Measurements from ENCODE around the gene SOX21. TPM values are rescaled to one million over a fixed set of nuclear protein-coding genes. Genes with fewer than 3 reads are reported as not detected.

Gene SOX21
- not detected for total RNA-seq

DNA sequence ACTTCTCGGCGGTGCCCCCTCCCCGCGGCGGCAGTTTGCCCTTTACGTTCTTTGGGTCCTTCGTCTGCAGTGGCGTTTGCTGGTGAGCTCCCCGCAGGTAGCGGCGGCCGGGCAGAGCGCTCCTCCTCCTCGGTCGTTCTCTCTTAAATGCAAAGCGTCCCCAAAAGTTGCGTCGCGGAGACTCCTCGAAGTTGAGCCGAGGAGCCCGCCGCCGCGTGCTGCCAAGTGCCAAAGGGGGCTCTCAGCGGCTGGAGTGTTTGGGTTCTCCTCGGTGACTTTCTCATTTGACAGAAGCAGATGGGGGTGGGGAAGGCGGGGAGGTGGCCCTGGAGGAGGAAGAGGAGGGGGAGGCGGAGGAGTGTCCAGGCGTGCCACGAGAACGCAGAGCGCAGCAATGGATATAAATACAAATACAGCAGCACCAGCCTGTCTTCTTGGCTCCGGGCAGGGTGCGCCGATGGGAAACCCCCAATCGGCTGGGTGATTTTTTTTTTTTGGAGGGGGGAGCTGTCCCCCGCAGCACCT lies at the start of gene SOX21:
TSS of gene SOX21 (minus strand) at position 259 of the 525 bp plus-strand sequence. CDS start 496 bp downstream, outside the sequence.
- peak within 1 kb of the TSS; percentile 20 to 57 (median 35) for H3K4me3 ChIP-seq
- H3K4me1 ChIP-seq = peaks cover 3 to 15% of the 10 kb centered on the region in 2 donors
- DNase-seq (ENCODE audit: low spot score in 2 of 2) = no peak
- H3K9me3 ChIP-seq = no peaks in the 10 kb centered on the region
- intact Hi-C loops (cut with DNase I; ENCODE audit: low total_unique reads) = no loop called here
- peaks cover 3 to 60% of the 10 kb centered on the region in 2 donors for H3K27me3 ChIP-seq
- H3K36me3 ChIP-seq = no peaks in the 10 kb centered on the region
- no peak within 1 kb of the TSS for H3K27ac ChIP-seq
- no peak for TF ChIP-seq POLR2AphosphoS5 (IDR thresholded peaks at IDR 0.05)
- no peak for TF ChIP-seq POLR2A (IDR thresholded peaks at IDR 0.05)
- TF ChIP-seq, protein P1, sequence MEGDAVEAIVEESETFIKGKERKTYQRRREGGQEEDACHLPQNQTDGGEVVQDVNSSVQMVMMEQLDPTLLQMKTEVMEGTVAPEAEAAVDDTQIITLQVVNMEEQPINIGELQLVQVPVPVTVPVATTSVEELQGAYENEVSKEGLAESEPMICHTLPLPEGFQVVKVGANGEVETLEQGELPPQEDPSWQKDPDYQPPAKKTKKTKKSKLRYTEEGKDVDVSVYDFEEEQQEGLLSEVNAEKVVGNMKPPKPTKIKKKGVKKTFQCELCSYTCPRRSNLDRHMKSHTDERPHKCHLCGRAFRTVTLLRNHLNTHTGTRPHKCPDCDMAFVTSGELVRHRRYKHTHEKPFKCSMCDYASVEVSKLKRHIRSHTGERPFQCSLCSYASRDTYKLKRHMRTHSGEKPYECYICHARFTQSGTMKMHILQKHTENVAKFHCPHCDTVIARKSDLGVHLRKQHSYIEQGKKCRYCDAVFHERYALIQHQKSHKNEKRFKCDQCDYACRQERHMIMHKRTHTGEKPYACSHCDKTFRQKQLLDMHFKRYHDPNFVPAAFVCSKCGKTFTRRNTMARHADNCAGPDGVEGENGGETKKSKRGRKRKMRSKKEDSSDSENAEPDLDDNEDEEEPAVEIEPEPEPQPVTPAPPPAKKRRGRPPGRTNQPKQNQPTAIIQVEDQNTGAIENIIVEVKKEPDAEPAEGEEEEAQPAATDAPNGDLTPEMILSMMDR (IDR thresholded peaks at IDR 0.05) = no peak

DNA sequence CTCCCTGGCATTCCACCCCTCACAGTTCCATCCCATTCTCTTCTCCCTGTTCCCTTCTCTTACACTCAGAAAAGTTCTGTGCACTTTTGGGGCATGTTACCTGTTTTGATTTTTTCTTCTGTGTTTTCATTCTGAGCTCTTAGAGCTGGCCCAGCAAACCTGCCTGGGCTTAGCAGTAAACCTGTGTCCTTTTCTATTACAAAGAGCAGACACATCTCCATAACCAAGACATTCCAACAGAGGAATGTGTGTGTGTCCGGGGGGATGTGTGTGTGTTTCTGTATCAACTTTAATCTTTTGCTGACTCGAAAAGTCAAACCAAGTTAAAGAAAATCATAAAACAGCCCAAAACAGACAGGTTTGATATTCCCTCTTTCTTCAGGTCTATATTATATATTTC lies 49.1 kb upstream of the SOX21 start:
- Histone ChIP-seq H3K36me3 (no peaks in the 10 kb centered on the region), H3K27ac (no peak overlapping the region), H3K4me3 (no peak overlapping the region), H3K4me1 (no peaks in the 10 kb centered on the region), H3K27me3 (no peaks in the 10 kb centered on the region), H3K9me3 (peaks cover 0 to 4% of the 10 kb centered on the region in 2 donors)
- DNase-seq (ENCODE audit: low spot score in 2 of 2) = no peak
- intact Hi-C loops (cut with DNase I; ENCODE audit: low total_unique reads) = no loop called here
- TF ChIP-seq, protein P1 (IDR thresholded peaks at IDR 0.05) = no peak
- TF ChIP-seq POLR2A (IDR thresholded peaks at IDR 0.05) (no peak), POLR2AphosphoS5 (IDR thresholded peaks at IDR 0.05) (no peak)

DNA sequence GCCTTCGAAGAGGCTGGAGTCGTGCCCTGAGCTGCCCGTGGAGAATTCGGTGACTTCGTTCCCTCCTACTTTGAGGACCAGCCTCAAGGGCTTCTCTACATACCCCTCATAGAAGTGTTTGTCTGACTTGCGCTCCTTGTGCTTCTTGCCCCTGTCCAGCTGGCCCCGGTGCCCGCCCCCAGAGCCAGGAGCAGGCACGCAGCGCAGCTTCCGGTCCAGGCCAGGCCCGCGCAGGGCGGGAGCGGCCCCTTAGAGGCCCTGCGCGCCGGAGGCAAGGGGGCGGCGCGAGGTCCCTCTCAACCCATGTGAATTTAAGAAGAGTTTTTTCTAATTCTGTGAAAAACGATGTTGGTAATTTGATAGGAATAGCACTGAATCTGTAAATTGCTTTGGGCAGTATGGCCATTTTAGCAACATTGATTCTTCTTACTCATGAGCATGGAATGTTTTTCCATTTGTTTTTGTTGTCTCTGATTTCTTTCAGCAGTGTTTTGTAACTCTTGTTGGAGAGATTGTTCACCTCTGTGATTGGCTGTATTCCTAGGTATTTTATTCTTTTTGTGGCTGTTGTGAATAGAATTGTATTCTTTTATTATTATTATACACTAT lies 46.9 kb upstream of the SOX21 start:
- Histone ChIP-seq H3K27ac (no peak overlapping the region), H3K4me1 (no peaks in the 10 kb centered on the region), H3K9me3 (no peaks in the 10 kb centered on the region), H3K4me3 (no peak overlapping the region), H3K27me3 (no peaks in the 10 kb centered on the region), H3K36me3 (no peaks in the 10 kb centered on the region)
- intact Hi-C loops (cut with DNase I; ENCODE audit: low total_unique reads) = no loop called here
- DNase-seq (ENCODE audit: low spot score in 2 of 2) = no peak
- TF ChIP-seq POLR2AphosphoS5 (IDR thresholded peaks at IDR 0.05) = no peak
- TF ChIP-seq POLR2A (IDR thresholded peaks at IDR 0.05) = no peak
- TF ChIP-seq, protein P1 (IDR thresholded peaks at IDR 0.05) = no peak

DNA sequence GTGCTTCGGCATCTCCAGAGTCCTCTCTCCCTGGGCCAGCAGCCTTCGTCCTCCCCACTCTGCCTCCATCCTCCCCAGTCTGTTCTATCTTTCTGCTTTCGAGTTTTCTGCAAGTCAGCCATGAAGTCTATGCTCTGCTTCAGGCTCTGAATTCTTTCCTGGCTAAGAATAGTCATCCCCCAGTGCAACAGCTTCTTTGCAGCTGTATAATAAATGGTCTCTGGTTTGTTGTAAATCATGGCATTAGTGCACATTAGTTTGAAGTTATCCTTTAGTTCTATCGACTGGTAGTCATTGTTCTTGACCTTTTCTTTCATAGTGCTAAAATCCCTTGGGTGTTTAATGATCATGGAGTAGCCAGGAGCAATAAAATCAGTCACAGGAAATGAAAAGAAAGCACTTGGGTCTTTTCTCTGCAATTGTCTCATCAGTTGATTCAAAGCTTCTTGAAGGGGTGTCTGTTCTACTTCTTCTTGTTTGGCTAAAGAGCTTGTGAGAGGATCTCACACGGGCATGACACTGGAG lies 46.2 kb upstream of the SOX21 start:
- no peaks in the 10 kb centered on the region for H3K36me3 ChIP-seq
- H3K4me3 ChIP-seq = no peak overlapping the region
- no peaks in the 10 kb centered on the region for H3K4me1 ChIP-seq
- DNase-seq (ENCODE audit: low spot score in 2 of 2) = no peak
- H3K27me3 ChIP-seq = no peaks in the 10 kb centered on the region
- TF ChIP-seq POLR2A (IDR thresholded peaks at IDR 0.05) = no peak
- no peak for TF ChIP-seq POLR2AphosphoS5 (IDR thresholded peaks at IDR 0.05)
- TF ChIP-seq, protein P1 (IDR thresholded peaks at IDR 0.05) = no peak
- intact Hi-C loops (cut with DNase I; ENCODE audit: low total_unique reads) = no loop called here
- H3K27ac ChIP-seq = no peak overlapping the region
- no peaks in the 10 kb centered on the region for H3K9me3 ChIP-seq

DNA sequence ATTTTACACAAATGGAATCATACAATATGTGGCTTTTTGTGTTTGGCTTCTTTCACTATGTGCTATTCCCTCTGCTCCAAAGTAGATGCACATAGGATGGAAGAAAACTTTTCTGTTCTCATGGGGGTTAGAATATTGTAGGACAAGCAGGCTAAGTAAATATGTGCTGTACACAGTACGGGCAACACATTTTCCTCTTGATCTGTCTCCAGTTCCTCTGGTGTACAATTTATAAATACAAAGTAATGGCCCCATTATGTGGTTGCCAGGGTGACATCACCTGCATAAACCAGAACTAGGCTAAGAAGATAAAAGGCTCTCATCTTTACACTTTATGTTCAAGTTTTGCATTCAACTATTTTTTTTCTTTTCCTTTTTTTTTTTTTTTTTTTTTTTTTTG lies 41.0 kb upstream of the SOX21 start:
- Histone ChIP-seq H3K4me3 (no peak overlapping the region), H3K36me3 (no peaks in the 10 kb centered on the region), H3K27me3 (no peaks in the 10 kb centered on the region), H3K4me1 (no peaks in the 10 kb centered on the region), H3K27ac (no peak overlapping the region), H3K9me3 (no peaks in the 10 kb centered on the region)
- TF ChIP-seq, protein P1 (IDR thresholded peaks at IDR 0.05) = no peak
- TF ChIP-seq POLR2AphosphoS5 (IDR thresholded peaks at IDR 0.05) (no peak), POLR2A (IDR thresholded peaks at IDR 0.05) (no peak)
- intact Hi-C loops (cut with DNase I; ENCODE audit: low total_unique reads) = no loop called here
- no peak for DNase-seq (ENCODE audit: low spot score in 2 of 2)

Data from breast epithelium (tissue), 4 donors.